ENCODE measurements around the gene VAV2.
"Not testable (repeated sequence)": the region's sequence is repeated elsewhere in the genome, so short reads cannot be mapped to it uniquely, and the experiment has no call there.

The VAV2 gene

GRCh38 chr9:133760713-133761290 is 231.3 kb downstream of the VAV2 start:
- no peak for DNase-seq

- DNase-seq: no peak
Measured at GRCh38 chr9:133759946-133760345, 232.2 kb downstream of the VAV2 start.

GRCh38 chr9:133759146-133759900 is 232.8 kb downstream of the VAV2 start:
- DNase-seq: no peak

GRCh38 chr9:133758228-133758627 is 233.9 kb downstream of the VAV2 start:
- no peak for DNase-seq

- DNase-seq: no peak
Measured at GRCh38 chr9:133754688-133755227, 237.4 kb downstream of the VAV2 start.

GRCh38 chr9:133754187-133754586 is 237.9 kb downstream of the VAV2 start:
- no peak for DNase-seq

- DNase-seq: no peak
Measured at GRCh38 chr9:133752739-133753446, 239.2 kb downstream of the VAV2 start.

GRCh38 chr9:133750982-133751649 is 241.0 kb downstream of the VAV2 start:
- DNase-seq: no peak

- DNase-seq: no peak
Measured at GRCh38 chr9:133747309-133747708, 244.8 kb downstream of the VAV2 start.

- not testable (repeated sequence) for DNase-seq
Measured at GRCh38 chr9:133744528-133744927, 247.6 kb downstream of the VAV2 start.

GRCh38 chr9:133742849-133743444 is 249.2 kb downstream of the VAV2 start:
- no peak for DNase-seq

GRCh38 chr9:133742251-133742650 is 249.9 kb downstream of the VAV2 start:
- DNase-seq: no peak

- DNase-seq: no peak
Measured at GRCh38 chr9:133741716-133742115, 250.4 kb downstream of the VAV2 start.

- DNase-seq: no peak
Measured at GRCh38 chr9:133740911-133741310, 251.2 kb downstream of the VAV2 start.

- no peak for DNase-seq
Measured at GRCh38 chr9:133739408-133740280, 252.5 kb downstream of the VAV2 start.

- DNase-seq: no peak
Measured at GRCh38 chr9:133738640-133739225, 253.4 kb downstream of the VAV2 start.

- DNase-seq: no peak
Measured at GRCh38 chr9:133737774-133738639, 254.1 kb downstream of the VAV2 start, which contains the start of gene SARDH. Gene SARDH, minus strand, starts transcription at chr9:133738352. Its CDS starts 4,179 bp downstream, at chr9:133734173.

GRCh38 chr9:133737071-133737773 is 254.9 kb downstream of the VAV2 start:
- no peak for DNase-seq

GRCh38 chr9:133735931-133736330 is 256.2 kb downstream of the VAV2 start:
- no peak for DNase-seq

- no peak for DNase-seq
Measured at GRCh38 chr9:133735415-133735775, 256.7 kb downstream of the VAV2 start.

Data from NCI-H187 treated with DMSO at 0.1 percent for 48 hours (cell line).